Measurements from ENCODE around the gene ZBTB8A. TPM values are rescaled to one million over a fixed set of nuclear protein-coding genes. Genes with fewer than 3 reads are reported as not detected.

Gene ZBTB8A
- total and polyA plus RNA-seq, 10 of the 15 experiments (the other 5 are each of a cell fraction or from before 2014, with no cell fraction given): 0.48 to 4.7 (median 2.4) TPM

- TF ChIP-seq MLLT1 (IDR thresholded peaks at IDR 0.05) (no peak), ZZZ3 (IDR thresholded peaks at IDR 0.05; ENCODE audit: control insufficient read depth, insufficient read length, low read depth) (no peak), PAX5 (IDR thresholded peaks at IDR 0.05; ENCODE audit: borderline replicate concordance, low read depth, low read length) (no peak), BACH1 (IDR thresholded peaks at IDR 0.05; ENCODE audit: borderline replicate concordance) (no peak), TCF12 (IDR thresholded peaks at IDR 0.05; ENCODE audit: low read depth, low read length) (no peak)
- TF ChIP-seq, protein P1, sequence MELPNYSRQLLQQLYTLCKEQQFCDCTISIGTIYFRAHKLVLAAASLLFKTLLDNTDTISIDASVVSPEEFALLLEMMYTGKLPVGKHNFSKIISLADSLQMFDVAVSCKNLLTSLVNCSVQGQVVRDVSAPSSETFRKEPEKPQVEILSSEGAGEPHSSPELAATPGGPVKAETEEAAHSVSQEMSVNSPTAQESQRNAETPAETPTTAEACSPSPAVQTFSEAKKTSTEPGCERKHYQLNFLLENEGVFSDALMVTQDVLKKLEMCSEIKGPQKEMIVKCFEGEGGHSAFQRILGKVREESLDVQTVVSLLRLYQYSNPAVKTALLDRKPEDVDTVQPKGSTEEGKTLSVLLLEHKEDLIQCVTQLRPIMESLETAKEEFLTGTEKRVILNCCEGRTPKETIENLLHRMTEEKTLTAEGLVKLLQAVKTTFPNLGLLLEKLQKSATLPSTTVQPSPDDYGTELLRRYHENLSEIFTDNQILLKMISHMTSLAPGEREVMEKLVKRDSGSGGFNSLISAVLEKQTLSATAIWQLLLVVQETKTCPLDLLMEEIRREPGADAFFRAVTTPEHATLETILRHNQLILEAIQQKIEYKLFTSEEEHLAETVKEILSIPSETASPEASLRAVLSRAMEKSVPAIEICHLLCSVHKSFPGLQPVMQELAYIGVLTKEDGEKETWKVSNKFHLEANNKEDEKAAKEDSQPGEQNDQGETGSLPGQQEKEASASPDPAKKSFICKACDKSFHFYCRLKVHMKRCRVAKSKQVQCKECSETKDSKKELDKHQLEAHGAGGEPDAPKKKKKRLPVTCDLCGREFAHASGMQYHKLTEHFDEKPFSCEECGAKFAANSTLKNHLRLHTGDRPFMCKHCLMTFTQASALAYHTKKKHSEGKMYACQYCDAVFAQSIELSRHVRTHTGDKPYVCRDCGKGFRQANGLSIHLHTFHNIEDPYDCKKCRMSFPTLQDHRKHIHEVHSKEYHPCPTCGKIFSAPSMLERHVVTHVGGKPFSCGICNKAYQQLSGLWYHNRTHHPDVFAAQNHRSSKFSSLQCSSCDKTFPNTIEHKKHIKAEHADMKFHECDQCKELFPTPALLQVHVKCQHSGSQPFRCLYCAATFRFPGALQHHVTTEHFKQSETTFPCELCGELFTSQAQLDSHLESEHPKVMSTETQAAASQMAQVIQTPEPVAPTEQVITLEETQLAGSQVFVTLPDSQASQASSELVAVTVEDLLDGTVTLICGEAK (IDR thresholded peaks at IDR 0.05; ENCODE audit: borderline replicate concordance): no peak
Measured at GRCh38 chr1:32626176-32626575, 86.9 kb downstream of the ZBTB8A start (continued).
